ENCODE measurements around the gene RABGAP1L. TPM values are rescaled to one million over a fixed set of nuclear protein-coding genes. Genes with fewer than 3 reads are reported as not detected.

Gene RABGAP1L
- total RNA-seq, 1 experiment from 2014 or later = 57.4 TPM

- Histone ChIP-seq H3K9me2 (ENCODE audit: insufficient read depth) (no peaks in the 10 kb centered on the region), H3K4me1 (replicated peaks; ENCODE audit: insufficient read depth) (peaks cover 3% of the 10 kb centered on the region), H3K79me2 (ENCODE audit: low read depth) (0 out of 2 replicates have a peak, but pooled peaks cover 12% of the 10 kb centered on the region), H3K27me3 (ENCODE audit: insufficient read depth, low read depth) (no peaks in the 10 kb centered on the region), H3K27ac (no peak overlapping the region), H2AFZ (no peak overlapping the region), H3K9me3 (ENCODE audit: insufficient read depth, low read depth) (no peaks in the 10 kb centered on the region), H3K36me3 (ENCODE audit: low read depth) (no peaks in the 10 kb centered on the region), H3F3A (ENCODE audit: insufficient read depth, low read depth) (no peaks in the 10 kb centered on the region), H3K4me2 (no peak overlapping the region), H3K4me3 (no peak overlapping the region), H4K20me1 (ENCODE audit: insufficient read depth) (no peaks in the 10 kb centered on the region)
- CTCF ChIA-PET = no interaction called here
- no TSS peak for BruUV-seq (replicated peaks)
- POLR2A ChIA-PET (ENCODE audit: unreplicated experiment) = interaction anchor here (0.6 kb wide), 1 partner anchor 144 kb away, joined by 4 read pairs; no protein-coding TSS in a partner anchor
- intact Hi-C loops (cut with micrococcal nuclease; ENCODE audit: unreplicated experiment) = no loop called here
- DNase-seq = no peak
- TF ChIP-seq EZH2 (IDR thresholded peaks at IDR 0.05; ENCODE audit: low read depth) = no peak
- no peak for TF ChIP-seq CTCF (conservative IDR thresholded peaks at IDR 0.05)
These were observed 6.3 kb downstream of the RABGAP1L start for GRCh38 chr1:174165471-174166137.

GRCh38 chr1:174166530-174167264 is 7.4 kb downstream of the RABGAP1L start:
- no peaks in the 10 kb centered on the region for H3K36me3 ChIP-seq (ENCODE audit: low read depth)
- H3F3A ChIP-seq (ENCODE audit: insufficient read depth, low read depth) = no peaks in the 10 kb centered on the region
- H3K79me2 ChIP-seq (ENCODE audit: low read depth) = 0 out of 2 replicates have a peak, but pooled peaks cover 9% of the 10 kb centered on the region
- ChIA-PET CTCF (no interaction called here), POLR2A (ENCODE audit: unreplicated experiment) (interaction anchor here (0.6 to 0.7 kb wide), 2 partner anchors 145 to 270 kb away, joined by 4 to 7 read pairs; no protein-coding TSS in a partner anchor)
- no peaks in the 10 kb centered on the region for H3K9me3 ChIP-seq (ENCODE audit: insufficient read depth, low read depth)
- intact Hi-C loops (cut with micrococcal nuclease; ENCODE audit: unreplicated experiment) = no loop called here
- H3K27ac ChIP-seq = no peak overlapping the region
- no peak overlapping the region for H3K4me3 ChIP-seq
- no peak for DNase-seq
- H2AFZ ChIP-seq = no peak overlapping the region
- no peak for TF ChIP-seq EZH2 (IDR thresholded peaks at IDR 0.05; ENCODE audit: low read depth)
- no peak for TF ChIP-seq CTCF (conservative IDR thresholded peaks at IDR 0.05)
- no peak overlapping the region for H3K4me2 ChIP-seq
- no peaks in the 10 kb centered on the region for H3K9me2 ChIP-seq (ENCODE audit: insufficient read depth)
- BruUV-seq (replicated peaks) = no TSS peak
- no peaks in the 10 kb centered on the region for H3K4me1 ChIP-seq (replicated peaks; ENCODE audit: insufficient read depth)
- no peaks in the 10 kb centered on the region for H3K27me3 ChIP-seq (ENCODE audit: insufficient read depth, low read depth)
- no peaks in the 10 kb centered on the region for H4K20me1 ChIP-seq (ENCODE audit: insufficient read depth)

GRCh38 chr1:174167265-174167803 is 8.0 kb downstream of the RABGAP1L start:
- no peaks in the 10 kb centered on the region for H3K36me3 ChIP-seq (ENCODE audit: low read depth)
- no peaks in the 10 kb centered on the region for H3F3A ChIP-seq (ENCODE audit: insufficient read depth, low read depth)
- DNase-seq = no peak
- no TSS peak for BruUV-seq (replicated peaks)
- POLR2A ChIA-PET (ENCODE audit: unreplicated experiment) = interaction anchor here (0.6 to 0.7 kb wide), 2 partner anchors 35 to 271 kb away, joined by 7 to 12 read pairs; no protein-coding TSS in a partner anchor
- no peak overlapping the region for H2AFZ ChIP-seq
- intact Hi-C loops (cut with micrococcal nuclease; ENCODE audit: unreplicated experiment) = no loop called here
- no peaks in the 10 kb centered on the region for H3K9me2 ChIP-seq (ENCODE audit: insufficient read depth)
- no peaks in the 10 kb centered on the region for H3K9me3 ChIP-seq (ENCODE audit: insufficient read depth, low read depth)
- no peaks in the 10 kb centered on the region for H3K27me3 ChIP-seq (ENCODE audit: insufficient read depth, low read depth)
- H3K27ac ChIP-seq = no peak overlapping the region
- TF ChIP-seq CTCF (conservative IDR thresholded peaks at IDR 0.05) = no peak
- TF ChIP-seq EZH2 (IDR thresholded peaks at IDR 0.05; ENCODE audit: low read depth) = no peak
- no peak overlapping the region for H3K4me2 ChIP-seq
- no peak overlapping the region for H3K4me3 ChIP-seq
- no peaks in the 10 kb centered on the region for H4K20me1 ChIP-seq (ENCODE audit: insufficient read depth)
- H3K79me2 ChIP-seq (ENCODE audit: low read depth) = 0 out of 2 replicates have a peak, but pooled peaks cover 9% of the 10 kb centered on the region
- no peaks in the 10 kb centered on the region for H3K4me1 ChIP-seq (replicated peaks; ENCODE audit: insufficient read depth)
- CTCF ChIA-PET = no interaction called here
